ENCODE results near the gene USPL1.
A peak's percentile ranks its signal among the peaks of the same experiment; 100 is the strongest.

The USPL1 gene

DNA sequence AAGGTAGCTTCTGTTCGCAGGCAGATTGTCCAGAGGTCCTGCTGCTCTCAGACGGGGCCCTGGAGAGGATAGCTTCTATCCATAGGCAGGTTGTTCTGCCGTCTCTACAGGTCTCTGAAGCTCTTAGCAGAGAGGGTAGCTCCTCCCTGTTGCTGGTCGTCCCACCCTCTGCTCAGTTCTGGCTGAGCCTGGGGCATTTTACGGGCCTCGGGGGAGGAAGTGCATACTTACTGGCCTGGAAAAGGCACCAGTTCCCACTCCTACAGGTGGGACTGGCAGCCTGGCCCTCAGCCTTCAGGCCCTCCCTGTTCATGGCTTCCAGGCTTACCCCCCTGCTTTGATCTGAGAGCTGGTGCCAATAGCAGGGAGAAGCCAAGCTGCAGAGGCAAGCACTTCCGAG is 42.3 kb downstream of the USPL1 start:
- DNase-seq (ENCODE audit: low read depth): no peak

DNA sequence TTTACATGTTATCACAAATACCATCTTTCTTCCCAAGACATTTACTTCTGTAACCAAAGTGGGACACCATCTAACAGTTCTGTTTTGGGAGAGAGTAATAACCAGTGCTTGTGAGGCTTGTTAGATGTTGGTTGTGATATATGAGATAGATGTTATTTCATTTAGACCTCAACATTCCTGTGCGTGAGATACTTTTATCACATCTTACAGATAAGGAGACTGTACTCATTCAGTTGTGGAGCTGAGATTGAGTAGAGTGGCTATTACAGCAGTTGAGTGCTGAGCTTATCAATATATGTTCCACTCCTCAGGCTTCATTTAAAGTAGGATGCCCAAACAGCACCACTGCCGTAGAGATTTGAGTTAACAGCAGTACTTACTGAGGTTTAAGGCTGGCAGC is 43.1 kb downstream of the USPL1 start:
- no peak for DNase-seq (ENCODE audit: low read depth)

DNA sequence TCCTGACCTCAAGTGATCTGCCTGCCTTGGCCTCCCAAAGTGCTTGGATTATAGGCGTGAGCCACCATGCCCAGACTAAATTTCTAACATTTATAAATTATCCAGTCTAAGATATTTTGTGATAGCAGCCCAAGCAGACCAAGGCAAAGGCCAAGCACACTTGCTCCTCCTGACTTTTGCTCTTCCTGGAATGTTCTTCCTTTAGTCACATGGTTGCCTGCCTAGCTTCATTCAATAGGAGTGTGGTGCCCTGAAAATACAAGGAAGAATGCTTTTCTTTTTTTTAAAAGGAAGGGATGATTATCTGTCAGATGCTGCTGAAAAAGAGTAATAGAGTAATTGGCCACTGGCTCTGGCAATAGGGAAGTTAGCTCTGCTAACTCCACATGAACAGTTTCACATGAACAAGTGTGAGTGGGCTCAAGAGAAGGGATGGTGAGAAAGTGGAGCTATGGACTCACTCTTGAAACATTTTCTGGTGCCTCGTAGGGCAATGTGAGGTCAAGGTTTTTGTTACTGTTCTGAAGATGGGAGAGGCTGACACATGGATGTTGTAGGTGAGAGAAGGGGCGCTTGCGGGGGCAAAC is 47.1 kb downstream of the USPL1 start:
- no peak for DNase-seq (ENCODE audit: low read depth)

DNA sequence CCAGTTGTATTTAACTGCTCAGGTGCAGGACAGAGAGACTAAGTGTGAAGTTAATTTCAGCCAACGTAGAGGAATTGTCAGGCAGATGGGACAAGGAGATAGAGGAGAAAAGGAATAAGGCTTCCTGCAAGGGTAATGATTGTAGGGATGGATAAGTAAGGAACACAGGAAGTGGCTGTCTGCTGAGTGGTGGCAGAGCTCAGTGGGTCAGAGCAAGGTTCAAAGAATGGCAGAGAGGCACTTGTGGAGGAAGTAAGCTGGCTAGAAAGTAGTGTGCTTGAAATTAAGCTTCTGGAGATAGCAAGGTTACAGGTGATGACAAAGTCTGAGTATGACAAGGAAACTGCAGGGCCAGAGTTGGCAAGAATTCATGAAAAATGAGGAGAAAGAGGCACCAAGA is 47.9 kb downstream of the USPL1 start:
- no peak for DNase-seq (ENCODE audit: low read depth)

DNA sequence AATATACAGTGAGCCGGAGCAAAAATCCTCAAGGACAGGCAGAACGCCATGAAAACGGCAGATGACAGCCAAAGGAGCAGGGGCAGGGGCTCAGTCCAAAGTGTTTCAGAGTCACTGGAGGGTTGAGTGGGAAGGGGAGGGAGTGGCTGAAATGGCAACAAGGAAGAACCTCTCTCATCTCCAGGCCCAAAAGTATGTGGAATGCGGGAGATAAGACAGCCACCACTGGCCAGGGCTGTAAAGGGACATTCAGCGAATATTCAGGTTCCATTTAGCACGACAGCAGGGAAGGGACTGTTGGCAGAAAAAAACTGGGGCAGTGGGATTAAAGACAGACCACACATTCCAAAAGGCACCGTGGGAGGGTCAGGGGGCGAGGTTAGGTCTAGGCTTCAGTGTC is 48.4 kb downstream of the USPL1 start:
- DNase-seq (ENCODE audit: low read depth): no peak

DNA sequence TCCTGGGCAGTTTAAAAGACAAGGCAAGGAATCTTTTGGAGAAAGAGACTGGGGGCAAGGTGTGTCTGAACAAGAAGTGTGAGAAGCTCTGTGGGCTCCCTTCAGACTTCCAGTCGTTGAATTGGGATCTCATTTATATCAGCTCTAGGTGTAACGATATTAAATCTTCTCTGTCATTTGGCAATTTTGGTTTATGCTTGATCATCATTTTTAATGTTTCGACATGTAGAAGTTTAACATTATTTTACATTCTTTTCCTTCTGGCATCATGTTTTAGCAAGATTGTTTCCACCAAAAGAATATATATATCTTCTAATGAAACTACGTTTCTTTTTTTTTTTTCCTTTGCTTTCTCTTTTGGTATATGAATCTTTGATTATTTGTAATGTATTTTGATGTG is 49.3 kb downstream of the USPL1 start:
- no peak for DNase-seq (ENCODE audit: low read depth)

DNA sequence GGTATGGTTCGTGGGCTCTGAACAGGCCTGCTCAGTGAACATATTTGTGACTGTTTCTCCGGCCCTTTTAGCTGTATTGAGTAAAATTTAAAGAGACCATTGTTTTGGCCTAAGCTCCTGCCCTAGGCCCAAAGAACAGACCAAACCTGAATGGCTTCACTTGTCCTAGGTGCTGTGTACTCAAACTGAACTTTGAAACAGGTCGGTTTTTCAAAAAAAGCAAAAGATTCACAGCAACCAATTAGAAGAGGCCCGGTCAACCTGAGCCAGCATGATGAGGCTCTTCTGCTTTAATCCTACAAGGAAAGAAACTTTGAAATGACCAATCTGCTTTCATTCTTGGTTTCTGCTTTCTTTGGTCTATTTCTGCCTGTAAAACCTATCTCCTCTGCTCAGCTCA is 50.6 kb downstream of the USPL1 start:
- DNase-seq (ENCODE audit: low read depth): no peak

DNA sequence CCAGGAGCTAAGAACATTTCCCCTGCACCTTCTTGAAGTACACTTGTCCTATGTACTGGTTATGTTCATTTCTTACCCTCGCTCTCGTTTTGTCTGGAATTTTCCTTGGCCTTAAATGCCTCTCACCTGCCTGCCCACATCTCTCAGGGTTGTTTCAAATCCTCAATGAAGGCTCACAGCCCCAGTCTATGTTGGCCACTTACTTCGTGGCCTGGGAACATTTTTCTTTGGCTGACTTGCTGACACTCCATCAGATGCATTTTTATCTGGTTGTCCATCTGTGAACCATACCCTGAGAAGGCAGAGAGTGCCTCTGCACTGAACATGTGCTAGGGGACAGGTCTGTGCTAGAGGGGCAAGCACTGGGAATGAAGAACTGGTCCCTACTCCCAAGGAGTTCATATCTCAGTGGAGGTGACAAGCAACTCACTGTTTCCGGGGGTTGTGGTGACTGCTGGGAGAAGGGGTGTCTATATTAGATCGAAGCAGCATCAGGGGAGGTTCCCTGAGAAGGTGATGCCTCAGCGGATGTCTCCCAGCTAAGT is 53.6 kb downstream of the USPL1 start:
- no peak for DNase-seq (ENCODE audit: low read depth)

DNA sequence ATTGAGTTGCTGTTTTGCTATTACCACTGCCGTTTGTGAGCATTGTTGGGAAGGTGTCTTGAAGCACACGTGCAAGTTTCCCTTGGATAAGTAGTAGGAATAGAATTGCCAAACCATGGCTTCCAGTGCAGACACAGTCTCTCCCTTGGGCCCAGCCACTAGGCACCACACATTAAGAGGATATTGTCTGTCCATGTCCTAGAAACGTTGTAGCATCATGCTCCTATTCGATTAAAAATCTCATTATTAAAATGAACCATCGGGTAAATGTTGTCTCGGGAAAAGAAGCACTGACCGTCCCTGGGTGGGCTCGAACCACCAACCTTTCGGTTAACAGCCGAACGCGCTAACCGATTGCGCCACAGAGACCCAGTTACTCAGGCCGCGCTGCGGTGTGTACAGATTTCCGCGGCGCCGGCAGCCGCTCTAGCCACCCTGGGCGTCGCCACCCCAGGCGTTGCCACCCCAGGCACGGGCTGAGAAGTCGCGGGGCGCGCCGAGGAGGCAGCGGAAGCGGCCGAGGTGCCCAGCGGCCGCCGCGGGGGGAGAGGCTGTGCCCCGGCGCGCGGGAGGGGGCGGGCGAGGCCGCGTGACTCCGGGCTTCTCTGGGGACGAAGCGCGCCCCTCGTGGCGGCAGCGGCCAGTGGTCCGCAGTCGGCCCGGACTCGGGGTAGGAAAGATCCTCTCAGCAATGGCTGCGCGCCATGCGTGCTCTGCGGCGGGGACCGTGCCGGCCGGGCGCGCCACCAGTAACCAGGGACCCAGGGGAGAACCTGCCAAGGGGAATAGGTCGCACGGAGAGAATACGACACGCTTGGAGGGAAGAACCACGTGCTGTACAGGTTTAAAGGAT is 56.2 kb downstream of the USPL1 start:
- DNase-seq (ENCODE audit: low read depth): peak; percentile 72

DNA sequence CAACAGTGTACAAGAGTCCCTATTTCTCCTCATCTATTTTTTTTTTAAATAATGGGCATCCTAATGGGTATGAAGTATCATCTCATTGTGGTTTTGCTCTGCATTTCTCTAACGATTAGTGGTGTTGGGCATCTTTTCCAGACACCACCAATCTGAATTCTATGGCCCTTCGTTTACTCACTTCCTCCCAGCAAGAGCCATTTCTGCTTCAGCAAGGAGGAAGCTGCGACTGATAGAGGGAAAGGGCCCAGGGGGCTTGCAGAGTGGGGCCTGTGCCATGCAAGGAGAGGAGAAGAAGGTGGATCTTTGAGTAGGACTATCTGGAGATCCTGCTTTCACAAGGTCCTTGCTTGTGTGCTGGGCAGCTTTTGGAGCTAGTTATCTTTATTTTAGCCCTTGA is 58.0 kb downstream of the USPL1 start:
- DNase-seq (ENCODE audit: low read depth): no peak

DNA sequence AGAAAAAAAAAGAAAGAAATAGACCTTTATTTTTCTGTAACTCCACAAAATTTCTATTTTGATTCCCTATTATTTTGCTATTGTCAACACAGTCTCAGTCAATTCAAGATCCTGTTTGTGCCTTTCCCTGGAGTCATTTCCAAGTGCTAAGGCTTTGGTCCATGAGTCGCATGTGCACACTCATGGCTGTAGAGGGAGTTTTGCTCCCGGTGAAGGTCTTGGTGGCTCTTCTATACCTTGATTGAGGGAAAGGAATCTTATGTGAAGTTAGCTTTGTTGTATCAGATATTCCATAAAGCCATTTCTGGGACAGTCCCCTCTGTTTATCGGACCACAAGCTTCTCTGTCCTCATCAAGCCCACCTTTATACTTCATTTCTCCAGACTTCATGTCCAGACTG is 59.0 kb downstream of the USPL1 start:
- no peak for DNase-seq (ENCODE audit: low read depth)

DNA sequence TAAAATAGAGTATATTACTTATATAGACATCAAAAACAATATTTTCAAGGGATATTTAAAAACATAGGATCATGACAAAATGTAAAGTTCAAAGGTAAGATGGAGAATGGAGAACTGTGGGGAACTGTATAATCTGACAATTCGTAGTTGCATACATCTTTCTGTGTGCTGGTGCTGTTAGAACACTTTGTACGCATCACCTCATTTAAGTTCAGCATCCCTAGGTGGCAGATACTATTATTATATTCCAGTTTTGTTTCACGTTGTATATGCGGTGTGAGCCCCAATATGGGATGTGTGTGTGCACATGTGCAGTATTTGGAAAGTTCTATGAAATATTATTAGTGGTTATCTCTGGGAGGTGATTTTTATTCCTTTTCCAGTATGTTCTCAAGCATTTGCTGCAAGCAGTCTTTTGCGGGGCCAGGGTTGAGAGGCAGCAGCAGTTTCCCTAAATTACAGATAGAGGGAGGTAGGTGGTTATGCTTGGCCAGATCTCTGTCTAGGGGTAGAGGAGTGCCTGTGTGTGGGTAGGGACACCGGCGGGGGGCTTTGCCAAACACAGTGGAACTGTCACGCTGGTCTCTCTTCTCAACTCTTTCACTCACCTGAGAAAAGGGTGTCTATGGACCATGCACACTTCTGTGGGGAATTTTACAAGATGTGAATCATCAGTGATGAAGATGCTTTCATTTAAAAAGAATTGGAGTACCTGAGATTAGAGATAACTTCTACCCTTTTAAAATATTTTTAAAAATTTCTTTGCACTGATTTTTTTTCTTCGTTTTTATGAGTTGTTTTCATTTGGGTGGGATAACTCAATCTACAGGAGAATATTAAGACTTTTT is 62.0 kb downstream of the USPL1 start:
- DNase-seq (ENCODE audit: low read depth): no peak

DNA sequence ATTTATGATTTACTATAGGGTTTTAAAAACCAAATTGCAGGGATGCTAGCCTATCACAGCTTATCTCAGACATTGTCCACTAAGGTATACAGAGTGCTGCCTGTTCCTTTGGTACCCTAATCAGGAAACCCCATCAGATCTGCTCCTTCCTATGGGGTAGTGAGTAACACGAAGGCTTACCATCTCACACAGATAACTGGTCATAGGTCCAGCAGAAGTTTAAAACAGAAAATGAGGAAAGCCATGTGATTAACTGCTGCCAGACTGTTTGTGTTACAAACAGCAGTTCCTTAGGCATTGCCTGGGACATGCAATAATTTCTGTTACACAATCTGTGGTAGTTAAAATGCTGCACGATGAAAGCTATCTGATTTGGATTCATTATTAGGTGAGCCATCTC is 64.1 kb downstream of the USPL1 start:
- DNase-seq (ENCODE audit: low read depth): no peak

DNA sequence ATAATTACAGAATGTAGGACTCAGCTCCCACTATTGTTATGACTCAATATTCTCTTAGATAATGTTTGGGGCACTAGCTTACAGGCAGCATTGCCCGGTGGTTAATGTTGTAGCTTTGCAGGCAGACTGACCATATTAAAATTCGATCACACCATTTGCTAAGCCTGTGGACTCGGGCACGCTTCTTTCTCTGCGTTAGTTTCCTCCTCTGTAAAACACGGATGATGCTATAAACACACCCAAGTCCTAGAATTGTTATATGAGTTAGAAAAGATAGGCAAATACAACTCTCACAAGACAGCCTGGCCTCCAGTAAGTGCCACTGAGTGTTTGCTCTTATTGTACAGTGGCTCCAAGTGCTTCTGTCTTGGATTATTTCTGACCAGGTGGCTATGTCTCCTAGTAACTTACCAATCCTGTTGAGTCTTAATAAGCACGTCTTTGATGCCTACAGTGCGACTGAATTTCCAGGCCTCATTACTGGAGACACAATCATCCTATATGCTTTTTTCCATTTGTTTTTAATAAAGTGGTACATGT is 67.7 kb downstream of the USPL1 start:
- no peak for DNase-seq (ENCODE audit: low read depth)

DNA sequence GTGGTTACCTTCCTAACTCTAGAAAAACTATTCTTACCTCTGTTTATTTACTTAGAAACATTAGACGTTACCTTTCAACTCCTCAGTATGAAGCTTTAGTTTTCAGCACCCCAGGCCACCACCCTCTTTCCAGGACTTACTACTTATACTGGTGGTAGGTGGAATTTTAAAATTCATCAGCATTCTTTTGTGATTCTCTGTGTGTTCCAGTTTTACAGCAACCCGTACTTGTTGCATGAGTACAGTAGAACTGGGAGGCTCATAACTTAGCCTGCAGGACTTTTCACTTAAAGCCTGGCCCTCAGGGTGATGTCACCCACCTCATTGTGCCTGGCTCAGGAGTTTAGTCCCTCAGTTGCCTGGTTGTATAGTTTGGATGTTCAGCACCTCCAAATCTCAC is 68.3 kb downstream of the USPL1 start:
- DNase-seq (ENCODE audit: low read depth): no peak

DNA sequence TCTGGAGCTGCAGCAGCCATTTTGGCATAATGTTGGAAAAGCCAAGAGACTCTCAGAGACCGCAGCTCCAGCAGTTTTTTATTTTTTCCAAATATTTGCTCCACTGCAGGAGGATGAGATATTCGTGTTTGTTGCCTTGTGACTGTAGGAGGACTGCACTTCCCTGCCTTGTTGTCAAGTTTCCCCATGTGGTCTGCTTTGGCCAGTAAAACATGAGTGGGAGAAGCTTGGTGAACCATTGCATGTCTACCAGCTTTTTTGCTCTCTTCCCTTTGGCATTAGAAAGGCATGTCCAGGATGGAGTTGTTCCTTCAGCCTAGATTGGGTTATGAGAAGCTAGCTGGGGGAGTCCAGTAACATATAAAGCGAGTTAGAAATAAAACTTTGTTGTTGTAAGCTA is 69.9 kb downstream of the USPL1 start:
- no peak for DNase-seq (ENCODE audit: low read depth)

DNA sequence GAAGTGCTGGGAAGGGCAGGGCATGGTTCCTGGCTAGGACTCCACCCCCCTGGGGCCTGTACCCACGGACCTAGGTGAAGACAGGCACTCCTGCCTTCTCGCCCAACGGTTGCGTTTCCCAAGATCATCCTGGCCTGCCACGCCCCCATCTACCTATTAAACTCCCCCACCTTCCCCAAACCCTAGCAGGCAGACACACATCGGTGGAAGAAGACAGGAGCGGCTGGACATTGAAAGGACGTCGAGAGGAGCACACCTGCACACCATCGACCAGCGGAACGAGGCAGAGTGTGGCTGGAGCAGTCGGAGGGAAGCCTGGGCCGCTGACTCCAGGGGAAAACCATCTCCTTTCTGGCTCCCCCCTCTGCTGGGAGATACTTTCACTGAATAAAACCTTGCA is 72.0 kb downstream of the USPL1 start:
- no peak for DNase-seq (ENCODE audit: low read depth)

DNA sequence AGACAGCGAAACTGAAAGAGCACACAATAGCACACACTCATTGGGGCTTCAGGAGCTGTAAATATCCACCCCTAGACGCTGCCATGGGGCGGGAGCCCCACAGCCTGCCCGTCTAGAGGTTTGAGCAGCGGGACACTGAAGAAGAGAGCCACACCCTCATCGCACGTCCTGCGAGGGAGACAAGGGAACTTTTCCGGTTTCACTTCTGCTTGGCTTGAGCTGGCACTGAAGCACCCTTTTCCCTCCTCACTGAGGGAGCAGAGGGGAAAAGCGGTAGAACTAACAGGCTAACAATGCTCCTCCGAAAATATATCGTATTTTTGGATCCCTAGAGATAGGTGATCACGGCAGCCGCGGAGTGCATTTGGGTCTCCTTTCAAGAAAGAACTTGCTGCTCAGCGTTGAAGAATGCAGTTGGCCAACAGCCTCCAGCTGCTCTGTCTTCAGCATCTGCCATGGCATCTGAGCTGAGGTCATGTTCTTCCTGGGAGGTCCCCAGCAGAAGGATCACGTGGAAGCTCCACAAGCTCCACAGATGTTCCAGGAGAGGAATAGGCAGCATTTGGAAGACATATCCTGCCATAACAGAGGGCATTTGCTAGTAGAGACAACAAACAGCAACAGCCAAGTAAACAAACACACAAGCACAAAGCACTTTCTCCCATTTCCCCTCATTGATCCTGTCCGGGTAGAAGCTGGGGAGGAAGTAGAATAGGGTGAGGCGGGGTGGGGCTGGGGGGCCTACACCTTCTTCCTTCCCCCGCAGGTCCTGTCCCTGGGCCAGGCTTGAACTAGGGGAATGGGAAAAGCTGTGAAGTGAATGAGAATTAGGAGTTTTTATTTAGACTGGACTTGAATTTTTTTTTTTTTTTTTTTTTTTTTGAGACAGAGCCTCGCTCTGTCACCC is 72.8 kb downstream of the USPL1 start:
- no peak for DNase-seq (ENCODE audit: low read depth)

DNA sequence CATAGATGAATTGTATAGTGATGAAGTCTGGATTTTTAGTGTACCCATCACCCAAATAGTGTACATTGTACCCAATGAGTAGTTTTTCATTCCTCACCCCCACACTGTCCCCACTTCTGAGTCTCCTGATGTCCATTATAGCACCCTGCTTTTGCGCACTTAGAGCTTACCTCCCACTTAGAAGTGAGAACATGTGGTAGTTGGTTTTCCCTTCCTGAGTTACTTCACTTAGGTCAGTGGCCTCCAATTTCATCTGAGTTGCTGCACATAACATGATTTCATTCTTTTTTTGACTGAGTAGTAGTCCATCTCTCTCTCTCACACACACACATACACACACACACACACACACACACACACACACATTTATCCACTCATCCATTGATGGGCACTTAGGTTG is 74.4 kb downstream of the USPL1 start:
- no peak for DNase-seq (ENCODE audit: low read depth)

DNA sequence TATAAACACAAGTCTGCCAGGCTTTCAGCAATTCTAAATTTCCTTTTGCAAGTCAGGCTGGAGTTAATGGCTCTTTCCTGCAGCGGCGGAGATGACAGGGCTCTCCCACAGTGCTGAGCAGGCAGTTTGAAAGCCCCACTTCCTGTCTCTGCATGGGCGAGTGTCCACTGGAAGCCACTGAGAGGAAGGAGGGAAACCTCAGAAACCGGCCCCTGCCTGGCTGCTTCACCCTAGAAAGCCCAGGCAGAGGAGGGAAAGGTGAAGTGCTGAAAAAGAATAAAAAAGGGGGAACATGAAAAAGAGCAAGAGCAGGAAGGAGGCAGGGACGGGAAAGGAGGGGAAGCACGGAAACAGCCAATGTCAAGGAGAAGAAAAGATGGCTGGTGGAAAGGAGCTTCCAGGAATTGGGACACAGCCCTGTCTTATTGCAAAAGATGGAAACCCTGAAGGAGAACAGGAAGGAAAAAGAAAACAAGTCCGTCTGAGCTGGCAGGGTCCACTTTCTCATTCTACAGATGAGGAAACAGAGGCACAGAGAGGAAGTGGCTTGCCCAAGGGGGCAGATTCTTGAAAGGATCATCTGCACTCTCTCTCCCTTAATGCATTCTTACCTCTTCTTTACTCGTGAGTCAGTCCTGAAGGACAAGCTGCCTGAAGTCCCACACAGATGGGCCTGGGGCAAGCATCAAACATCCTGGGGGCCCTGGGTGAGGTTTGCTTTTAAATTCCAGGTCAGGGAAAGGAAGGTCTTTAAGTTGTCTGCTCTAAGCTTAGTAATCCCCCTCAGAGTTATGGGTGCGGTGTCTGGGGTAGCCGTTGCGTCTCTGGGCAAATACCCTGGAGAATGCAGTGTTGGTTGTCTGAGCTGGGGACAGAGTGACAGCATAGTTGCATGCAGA is 78.8 kb downstream of the USPL1 start:
- DNase-seq (ENCODE audit: low read depth): no peak

All from stimulated activated CD8-positive, alpha-beta memory T cell treated with anti-CD3 and anti-CD28 coated beads, Interleukin-15, amount 100 ng/mL, for 1 hour (primary cell).